ENCODE data around the gene H2AZ2. TPM values are rescaled to one million over a fixed set of nuclear protein-coding genes. Genes with fewer than 3 reads are reported as not detected.
A peak's percentile ranks its signal among the peaks of the same experiment; 100 is the strongest.

H2AZ2 gene
- total and polyA plus RNA-seq, 2 donors (not counting 1 experiment from before 2014, with no cell fraction given) = 55.3 to 129 TPM

- Mint-ChIP-seq H3K4me3 (peak overlapping the region; percentile 99), H3K9me3 (ENCODE audit: insufficient read depth) (no peaks in the 10 kb centered on the region), H3K27ac (peak overlapping the region; percentile 81), H3K4me1 (peaks cover 28% of the 10 kb centered on the region), H3K27me3 (no peaks in the 10 kb centered on the region)
- Histone ChIP-seq H3K27ac (ENCODE audit: low read length in 2 of 2) (no peak overlapping the region), H3K4me1 (ENCODE audit: control insufficient read depth in 2 of 2, insufficient read depth in 2 of 2, low read length in 2 of 2) (peaks cover 16 to 24% of the 10 kb centered on the region in 2 donors), H3K9me3 (ENCODE audit: control extremely low read depth in 1 of 3, control insufficient read depth in 2 of 3, insufficient read depth in 1 of 3, low read length in 2 of 3) (no peaks in the 10 kb centered on the region), H3K4me3 (ENCODE audit: control extremely low read depth in 1 of 5, extremely low read depth in 1 of 5, insufficient read depth in 1 of 5, low read depth in 2 of 5, low read length in 4 of 5) (peak overlapping the region in 1 of 5 experiments; percentile 67), H4K20me1 (ENCODE audit: control insufficient read depth, insufficient read depth, low read length, poor library complexity, severe bottlenecking) (peaks cover 10% of the 10 kb centered on the region), H2AFZ (ENCODE audit: insufficient read depth, low read depth, low read length, poor library complexity, severe bottlenecking) (no peak overlapping the region), H3K9ac (ENCODE audit: low read length) (no peak overlapping the region), H3K27me3 (replicated peaks in 1 of 4; ENCODE audit: control extremely low read depth in 1 of 4, control insufficient read depth in 3 of 4, insufficient read depth in 4 of 4, low read length in 3 of 4) (no peaks in the 10 kb centered on the region), H3K36me3 (replicated peaks in 1 of 2; ENCODE audit: control extremely low read depth in 1 of 2, control insufficient read depth in 1 of 2, extremely low read depth in 1 of 2, insufficient read depth in 2 of 2, low read length in 1 of 2) (no peaks in the 10 kb centered on the region), H3K79me2 (ENCODE audit: control insufficient read depth, insufficient read depth, low read length) (peaks cover 20% of the 10 kb centered on the region), H3K4me2 (replicated peaks; ENCODE audit: low read depth, low read length, poor library complexity, severe bottlenecking) (peak overlapping the region; percentile 92)
- intact Hi-C loops (cut with micrococcal nuclease) = loop anchor here (2.0 to 5.0 kb wide), 6 partner anchors 65 to 607 kb away; partner anchors contain the start of gene CCM2
- ATAC-seq (ENCODE audit: low read depth) (no peak), DNase-seq (no peak)
- ChIA-PET CTCF (interaction anchor here (0.7 to 7.0 kb wide), 9 partner anchors 36 to 288 kb away, joined by 3 to 54 read pairs (median 3); partner anchors contain the start of gene PURB), POLR2A (interaction anchor here (0.5 to 2.4 kb wide), 2 partner anchors 267 to 289 kb away, joined by 6 to 9 read pairs; partner anchors contain the start of gene TMED4)
- TF ChIP-seq CTCF (IDR thresholded peaks at IDR 0.05) (no peak), EZH2 (IDR thresholded peaks at IDR 0.05; ENCODE audit: borderline replicate concordance, insufficient read depth, low read depth, low read length, poor library complexity, severe bottlenecking) (no peak)
- WGBS (ENCODE audit: insufficient coverage) = 100% methylated on average over 3 of the region's 10 CpGs
These were observed 1.5 kb upstream of the H2AZ2 start for GRCh38 chr7:44849259-44849884.

- Histone ChIP-seq H4K20me1 (ENCODE audit: control insufficient read depth, insufficient read depth, low read length, poor library complexity, severe bottlenecking) (peaks cover 18% of the 10 kb centered on the region), H3K36me3 (replicated peaks in 1 of 2; ENCODE audit: control extremely low read depth in 1 of 2, control insufficient read depth in 1 of 2, extremely low read depth in 1 of 2, insufficient read depth in 2 of 2, low read length in 1 of 2) (peaks cover 0 to 2% of the 10 kb centered on the region in 2 experiments), H3K4me2 (replicated peaks; ENCODE audit: low read depth, low read length, poor library complexity, severe bottlenecking) (peak overlapping the region; percentile 69), H3K4me3 (ENCODE audit: control extremely low read depth in 1 of 5, extremely low read depth in 1 of 5, insufficient read depth in 1 of 5, low read depth in 2 of 5, low read length in 4 of 5) (peak overlapping the region; percentile 67 to 97 (median 76)), H3K9me3 (ENCODE audit: control extremely low read depth in 1 of 3, control insufficient read depth in 2 of 3, insufficient read depth in 1 of 3, low read length in 2 of 3) (no peaks in the 10 kb centered on the region), H3K9ac (ENCODE audit: low read length) (peak overlapping the region; percentile 73), H3K79me2 (ENCODE audit: control insufficient read depth, insufficient read depth, low read length) (peaks cover 38% of the 10 kb centered on the region), H3K4me1 (ENCODE audit: control insufficient read depth in 2 of 2, insufficient read depth in 2 of 2, low read length in 2 of 2) (peaks cover 16 to 24% of the 10 kb centered on the region in 2 donors), H3K27ac (ENCODE audit: low read length in 2 of 2) (peak overlapping the region; percentile 94), H2AFZ (ENCODE audit: insufficient read depth, low read depth, low read length, poor library complexity, severe bottlenecking) (peak overlapping the region; percentile 70), H3K27me3 (replicated peaks in 1 of 4; ENCODE audit: control extremely low read depth in 1 of 4, control insufficient read depth in 3 of 4, insufficient read depth in 4 of 4, low read length in 3 of 4) (no peaks in the 10 kb centered on the region)
- TF ChIP-seq EZH2 (IDR thresholded peaks at IDR 0.05; ENCODE audit: borderline replicate concordance, insufficient read depth, low read depth, low read length, poor library complexity, severe bottlenecking) (no peak), CTCF (IDR thresholded peaks at IDR 0.05) (peak; percentile 89)
- ChIA-PET CTCF (interaction anchor here (0.7 to 7.0 kb wide), 28 partner anchors 9 to 290 kb away, joined by 3 to 54 read pairs (median 6); partner anchors contain the start of genes DDX56, OGDH, PPIA and TMED4), POLR2A (interaction anchor here (0.6 to 2.4 kb wide), 17 partner anchors 13 to 779 kb away, joined by 3 to 11 read pairs (median 6); partner anchors contain the start of genes DDX56, OGDH, PPIA and PURB)
- intact Hi-C loops (cut with micrococcal nuclease) = loop anchor here (1.0 to 5.0 kb wide), 5 partner anchors 140 to 605 kb away; partner anchors contain the start of gene CCM2
- Mint-ChIP-seq H3K27ac (peak overlapping the region; percentile 100), H3K27me3 (no peaks in the 10 kb centered on the region), H3K4me3 (peak overlapping the region; percentile 99), H3K4me1 (peaks cover 31% of the 10 kb centered on the region), H3K9me3 (ENCODE audit: insufficient read depth) (no peaks in the 10 kb centered on the region)
- peak; percentile 96 for DNase-seq
- under 1% methylated on average over 36 of the region's 36 CpGs for WGBS (ENCODE audit: insufficient coverage)
- peak; percentile 64 for ATAC-seq (ENCODE audit: low read depth)
These were observed 373 bp downstream of the H2AZ2 start for GRCh38 chr7:44847509-44847919.

Data from B cell (primary cell).